Fibroblast of lung (primary cell): ENCODE data around the gene MISFA. TPM values are rescaled to one million over a fixed set of nuclear protein-coding genes. Genes with fewer than 3 reads are reported as not detected.
A peak's percentile ranks its signal among the peaks of the same experiment; 100 is the strongest.

Experiments
- DNase-seq, 2 donors: peaks; one replicate each; pipeline versions ENCODE4 v3.0.0 to v3.0.0-alpha.2; 2010; ENCODE audit warnings: low read depth in 2 of 2
- H2AFZ ChIP-seq: 2 replicates; pipeline ENCODE4 v1.5.1; 2012; ENCODE audit warnings: low read length, control low read depth, inconsistent platforms
- H3K27ac ChIP-seq: 2 replicates; pipeline ENCODE4 v1.5.1; 2011; ENCODE audit warnings: low read length, control low read depth; ENCODE audit not compliant: insufficient read depth
- H3K27me3 ChIP-seq: 2 replicates; pipeline ENCODE4 v1.5.1; 2011; ENCODE audit warnings: mild to moderate bottlenecking, low read length; ENCODE audit not compliant: control insufficient read depth, insufficient read depth
- H3K36me3 ChIP-seq: 2 replicates; pipeline ENCODE4 v1.5.1; 2011; ENCODE audit warnings: low read length; ENCODE audit not compliant: control insufficient read depth, insufficient read depth
- H3K4me1 ChIP-seq: 2 replicates; pipeline ENCODE4 v1.5.1; 2011; ENCODE audit warnings: low read length; ENCODE audit not compliant: control insufficient read depth, insufficient read depth; ENCODE audit errors: extremely low read depth
- H3K4me2 ChIP-seq: 2 replicates; pipeline ENCODE4 v1.5.1; 2011; ENCODE audit warnings: low read length, control low read depth; ENCODE audit not compliant: insufficient read depth; ENCODE audit errors: extremely low read depth
- H3K4me3 ChIP-seq, 4 experiments: fragments of 200-600 bp in 1 of 4; sonication (generic) in 1 of 4; replicated peaks in 1 of 4; 2 replicates each; pipeline ENCODE4 v1.5.1; 2011 to 2016; ENCODE audit warnings: low read length in 4 of 4, low read depth in 3 of 4, mild to moderate bottlenecking in 3 of 4, control low read depth in 2 of 4, inconsistent platforms in 1 of 4, mixed read lengths in 1 of 4; ENCODE audit not compliant: insufficient read depth in 1 of 4; ENCODE audit errors: control extremely low read depth in 1 of 4
- H3K79me2 ChIP-seq: 2 replicates; pipeline ENCODE4 v1.5.1; 2012; ENCODE audit warnings: mild to moderate bottlenecking, low read length, inconsistent platforms; ENCODE audit not compliant: control insufficient read depth, insufficient read depth
- H3K9ac ChIP-seq: 2 replicates; pipeline ENCODE4 v1.5.1; 2011; ENCODE audit warnings: mild to moderate bottlenecking, low read length, control low read depth; ENCODE audit not compliant: insufficient read depth
- H3K9me3 ChIP-seq: 2 replicates; pipeline ENCODE4 v1.5.1; 2012; ENCODE audit warnings: low read depth, low read length; ENCODE audit not compliant: control insufficient read depth, insufficient read depth
- H4K20me1 ChIP-seq: 2 replicates; pipeline ENCODE4 v1.5.1; 2011; ENCODE audit warnings: low read length; ENCODE audit not compliant: control insufficient read depth, insufficient read depth; ENCODE audit errors: extremely low read depth
- CTCF ChIP-seq, 2 donors: IDR thresholded peaks in 1 of 2; conservative IDR thresholded peaks in 1 of 2; 1 replicate in 1 of 2; 2 replicates in 1 of 2; pipeline ENCODE4 v1.5.1; 2011 to 2012; ENCODE audit warnings: low read length in 2 of 2, control low read depth in 1 of 2, inconsistent platforms in 1 of 2, low read depth in 1 of 2, mild to moderate bottlenecking in 1 of 2
- EZH2 ChIP-seq: IDR thresholded peaks from 2 replicates; pipeline ENCODE4 v1.5.1; 2012; ENCODE audit warnings: low read length, control low read depth, mild to moderate bottlenecking; ENCODE audit errors: missing control alignments
- polyA plus RNA-seq, 2 donors: library from polyadenylated mRNA; depleted of rRNA in 1 of 2; stranded (reverse) in 1 of 2; unstranded in 1 of 2; fragments of >200 nt; gene quantifications; 2 replicates each; pipeline ENCODE4 v1.2.1, GENCODE V29; 2011 to 2012; ENCODE audit warnings: missing spikeins in 1 of 2
- total RNA-seq: library from RNA; depleted of rRNA; stranded (reverse); fragments of >200 nt; gene quantifications from 2 replicates; pipeline ENCODE4 v1.2.1, GENCODE V29; 2014

Gene MISFA
- total and polyA plus RNA-seq, 2 donors (not counting 1 experiment from before 2014, with no cell fraction given): 0.50 to 1.4 TPM

GRCh38 chr11:18566406-18566805, 33.2 kb upstream of the MISFA start:
- no peaks in the 10 kb centered on the region for H3K27me3 ChIP-seq
- H2AFZ ChIP-seq: no peak overlapping the region
- H3K27ac ChIP-seq: no peak overlapping the region
- H3K36me3 ChIP-seq: no peaks in the 10 kb centered on the region
- no peaks in the 10 kb centered on the region for H3K79me2 ChIP-seq
- H3K9ac ChIP-seq: no peak overlapping the region
- H4K20me1 ChIP-seq: no peaks in the 10 kb centered on the region
- DNase-seq: peak in 1 of 2 donors; percentile 17
- H3K4me1 ChIP-seq: no peaks in the 10 kb centered on the region
- TF ChIP-seq CTCF (conservative IDR thresholded peaks at IDR 0.05 in 1 of 2, IDR thresholded peaks at IDR 0.05 in 1 of 2; ENCODE audit: low read depth in 1 of 2, low read length in 2 of 2) (no peak), EZH2 (no peak)
- H3K4me2 ChIP-seq: no peak overlapping the region
- H3K9me3 ChIP-seq: no peaks in the 10 kb centered on the region
- no peak overlapping the region for H3K4me3 ChIP-seq

- DNase-seq: peak in 1 of 2 donors; percentile 10
- Histone ChIP-seq H3K27ac (no peak overlapping the region), H3K4me1 (no peaks in the 10 kb centered on the region), H3K36me3 (no peaks in the 10 kb centered on the region), H3K4me3 (no peak overlapping the region), H2AFZ (no peak overlapping the region), H3K4me2 (no peak overlapping the region), H4K20me1 (no peaks in the 10 kb centered on the region), H3K27me3 (no peaks in the 10 kb centered on the region), H3K79me2 (no peaks in the 10 kb centered on the region), H3K9ac (no peak overlapping the region), H3K9me3 (no peaks in the 10 kb centered on the region)
- TF ChIP-seq EZH2 (no peak), CTCF (conservative IDR thresholded peaks at IDR 0.05 in 1 of 2, IDR thresholded peaks at IDR 0.05 in 1 of 2; ENCODE audit: low read depth in 1 of 2, low read length in 2 of 2) (no peak)
These were observed 32.5 kb upstream of the MISFA start for GRCh38 chr11:18567081-18567480.

- Histone ChIP-seq H3K9me3 (no peaks in the 10 kb centered on the region), H3K79me2 (no peaks in the 10 kb centered on the region), H2AFZ (no peak overlapping the region), H3K4me1 (no peaks in the 10 kb centered on the region), H3K27me3 (no peaks in the 10 kb centered on the region), H3K27ac (no peak overlapping the region), H3K4me2 (no peak overlapping the region), H3K36me3 (no peaks in the 10 kb centered on the region), H3K9ac (no peak overlapping the region), H3K4me3 (no peak overlapping the region), H4K20me1 (no peaks in the 10 kb centered on the region)
- TF ChIP-seq CTCF (conservative IDR thresholded peaks at IDR 0.05 in 1 of 2, IDR thresholded peaks at IDR 0.05 in 1 of 2; ENCODE audit: low read depth in 1 of 2, low read length in 2 of 2): no peak
- no peak for TF ChIP-seq EZH2
- DNase-seq: no peak
These were observed 24.2 kb upstream of the MISFA start for GRCh38 chr11:18575361-18575760.
